ENCODE measurements around the gene CDC5L. TPM values are rescaled to one million over a fixed set of nuclear protein-coding genes. Genes with fewer than 3 reads are reported as not detected.

Gene CDC5L
- polyA plus RNA-seq, 1 of the 3 experiments (the other 2 are of a cell fraction), result 6.0 TPM

GRCh38 chr6:44494011-44494501, 106.5 kb downstream of the CDC5L start:
- H3K4me2 ChIP-seq, result peak overlapping the region; percentile 36; the same call in 1 of the 2 replicates
- H3K79me2 ChIP-seq (ENCODE audit: insufficient read depth), result no peaks in the 10 kb centered on the region
- no peaks in the 10 kb centered on the region for H3K36me3 ChIP-seq (replicated peaks in 1 of 2; ENCODE audit: control insufficient read depth in 1 of 2, insufficient read depth in 2 of 2, low read length in 1 of 2)
- H4K20me1 ChIP-seq (ENCODE audit: insufficient read depth), result no peaks in the 10 kb centered on the region
- H3F3A ChIP-seq (replicated peaks; ENCODE audit: insufficient read depth), result peaks cover 15% of the 10 kb centered on the region
- no peaks in the 10 kb centered on the region for H3K9me2 ChIP-seq
- H3K4me1 ChIP-seq (ENCODE audit: control insufficient read depth in 1 of 2, insufficient read depth in 2 of 2, low read depth in 1 of 2, low read length in 1 of 2), result peaks cover 0 to 18% of the 10 kb centered on the region in 2 experiments; a peak in 2 of 4 replicates
- peak; percentile 77; the same call in 1 of the 2 replicates for TF ChIP-seq FOSL2 (IDR thresholded peaks at IDR 0.05; ENCODE audit: borderline replicate concordance, low read depth)
- no peak for TF ChIP-seq GABPA (IDR thresholded peaks at IDR 0.05; ENCODE audit: low read depth)
- TF ChIP-seq EZH2phosphoT487 (IDR thresholded peaks at IDR 0.05; ENCODE audit: borderline replicate concordance, low read depth), result no peak
- TF ChIP-seq, protein P1, sequence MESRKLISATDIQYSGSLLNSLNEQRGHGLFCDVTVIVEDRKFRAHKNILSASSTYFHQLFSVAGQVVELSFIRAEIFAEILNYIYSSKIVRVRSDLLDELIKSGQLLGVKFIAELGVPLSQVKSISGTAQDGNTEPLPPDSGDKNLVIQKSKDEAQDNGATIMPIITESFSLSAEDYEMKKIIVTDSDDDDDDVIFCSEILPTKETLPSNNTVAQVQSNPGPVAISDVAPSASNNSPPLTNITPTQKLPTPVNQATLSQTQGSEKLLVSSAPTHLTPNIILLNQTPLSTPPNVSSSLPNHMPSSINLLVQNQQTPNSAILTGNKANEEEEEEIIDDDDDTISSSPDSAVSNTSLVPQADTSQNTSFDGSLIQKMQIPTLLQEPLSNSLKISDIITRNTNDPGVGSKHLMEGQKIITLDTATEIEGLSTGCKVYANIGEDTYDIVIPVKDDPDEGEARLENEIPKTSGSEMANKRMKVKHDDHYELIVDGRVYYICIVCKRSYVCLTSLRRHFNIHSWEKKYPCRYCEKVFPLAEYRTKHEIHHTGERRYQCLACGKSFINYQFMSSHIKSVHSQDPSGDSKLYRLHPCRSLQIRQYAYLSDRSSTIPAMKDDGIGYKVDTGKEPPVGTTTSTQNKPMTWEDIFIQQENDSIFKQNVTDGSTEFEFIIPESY (IDR thresholded peaks at IDR 0.05; ENCODE audit: borderline replicate concordance, low read depth), result no peak
- TF ChIP-seq CTCF (IDR thresholded peaks at IDR 0.05), result peak; percentile 44
- TF ChIP-seq MEF2A (IDR thresholded peaks at IDR 0.05; ENCODE audit: borderline replicate concordance, low read depth), result no peak
- TF ChIP-seq MXI1 (IDR thresholded peaks at IDR 0.05; ENCODE audit: low read depth, low read length), result no peak
- TF ChIP-seq RAD21 (IDR thresholded peaks at IDR 0.05; ENCODE audit: low read length), result 0 out of 2 replicates have a peak, but pooled peaks have one; percentile 30
- TF ChIP-seq TEAD4 (IDR thresholded peaks at IDR 0.05; ENCODE audit: borderline replicate concordance, insufficient read depth), result peak; percentile 40; the same call in 1 of the 2 replicates
- peak; percentile 71; the same call in 1 of the 2 replicates for TF ChIP-seq PBX3 (IDR thresholded peaks at IDR 0.05)
- peak; percentile 22; the same call in 1 of the 2 replicates for TF ChIP-seq POLR2AphosphoS5 (IDR thresholded peaks at IDR 0.05; ENCODE audit: low read depth, low read length)
- peak in 1 of 2 experiments; percentile 62; a peak in 1 of 4 replicates for TF ChIP-seq EP300 (IDR thresholded peaks at IDR 0.05; ENCODE audit: borderline replicate concordance in 1 of 2, low read depth in 1 of 2, low read length in 1 of 2)
- peak; percentile 77 for TF ChIP-seq JUND (IDR thresholded peaks at IDR 0.05)
- no peak for TF ChIP-seq CHD2 (IDR thresholded peaks at IDR 0.05; ENCODE audit: low read length, partially characterized antibody)
- peak; percentile 72 for TF ChIP-seq TCF12 (IDR thresholded peaks at IDR 0.05)
- TF ChIP-seq IRF3 (IDR thresholded peaks at IDR 0.05; ENCODE audit: low read depth, low read length), result no peak
- peak; percentile 54; the same call in 1 of the 2 replicates for TF ChIP-seq NFIC (IDR thresholded peaks at IDR 0.05; ENCODE audit: borderline replicate concordance)
- TF ChIP-seq, protein P2, sequence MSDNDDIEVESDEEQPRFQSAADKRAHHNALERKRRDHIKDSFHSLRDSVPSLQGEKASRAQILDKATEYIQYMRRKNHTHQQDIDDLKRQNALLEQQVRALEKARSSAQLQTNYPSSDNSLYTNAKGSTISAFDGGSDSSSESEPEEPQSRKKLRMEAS (IDR thresholded peaks at IDR 0.05; ENCODE audit: low read depth), result peak; percentile 60; the same call in 1 of the 2 replicates
- 0 out of 2 replicates have a peak, but pooled peaks have one; percentile 1 for TF ChIP-seq SMC3 (IDR thresholded peaks at IDR 0.05; ENCODE audit: low read depth, low read length)
- CTCF ChIA-PET, result interaction anchor here (1.3 to 3.5 kb wide), 2 partner anchors 18 to 226 kb away, joined by 3 to 20 read pairs; no protein-coding TSS in a partner anchor
- H3K9me3 ChIP-seq, result no peaks in the 10 kb centered on the region
- no peak overlapping the region for H3K4me3 ChIP-seq (ENCODE audit: low read depth in 2 of 2, low read length in 1 of 2)
- peak overlapping the region; percentile 69; the same call in 1 of the 2 replicates for H2AFZ ChIP-seq (ENCODE audit: low read depth)
- H3K27me3 ChIP-seq (ENCODE audit: insufficient read depth), result no peaks in the 10 kb centered on the region
- H3K9ac ChIP-seq, result peak overlapping the region; percentile 57
- peak overlapping the region in 1 of 2 experiments; percentile 69; a peak in 2 of 4 replicates for H3K27ac ChIP-seq (ENCODE audit: low read depth in 2 of 2, low read length in 1 of 2)
- 5% methylated on average over 5 of the region's 7 CpGs for whole genome bisulfite sequencing (ENCODE audit: low lambda C conversion rate)
- no peak for DNase-seq
- POLR2A ChIA-PET, result no interaction called here

All from SK-N-SH (cell line).